ENCODE results near the gene LLCFC1. TPM values are rescaled to one million over a fixed set of nuclear protein-coding genes. Genes with fewer than 3 reads are reported as not detected.

LLCFC1 gene
- total and polyA plus RNA-seq, 2 donors from 2014 or later = not detected

GRCh38 chr7:142940966-142941535 is 1.8 kb downstream of the LLCFC1 start:
- TF ChIP-seq CTCF (IDR thresholded peaks at IDR 0.05; ENCODE audit: borderline replicate concordance, extremely low read depth, insufficient read depth) = no peak
- H3K27ac ChIP-seq (ENCODE audit: low read depth in 2 of 2, low read length in 2 of 2) = no peak overlapping the region
- no peaks in the 10 kb centered on the region for H3K36me3 ChIP-seq (ENCODE audit: control insufficient read depth in 2 of 3, insufficient read depth in 3 of 3, low read length in 3 of 3)
- FAIRE-seq (no peak), DNase-seq (no peak)
- intact Hi-C loops (cut with DNase I) = no loop called here
- H3K4me1 ChIP-seq (ENCODE audit: control insufficient read depth in 2 of 3, insufficient read depth in 2 of 3, low read depth in 1 of 3, low read length in 3 of 3) = peaks cover 0 to 2% (median 0%) of the 10 kb centered on the region in 3 donors
- no peak overlapping the region for H3K4me3 ChIP-seq (ENCODE audit: low read length in 3 of 3)
- no peak overlapping the region for H3K9ac ChIP-seq (ENCODE audit: low read length in 3 of 3)
- no peaks in the 10 kb centered on the region for H3K9me3 ChIP-seq (ENCODE audit: control insufficient read depth in 2 of 3, insufficient read depth in 1 of 3, low read length in 3 of 3)
- H3K27me3 ChIP-seq (ENCODE audit: control insufficient read depth, insufficient read depth, low read length) = no peaks in the 10 kb centered on the region

- no peaks in the 10 kb centered on the region for H3K36me3 ChIP-seq (ENCODE audit: control insufficient read depth in 2 of 3, insufficient read depth in 3 of 3, low read length in 3 of 3)
- intact Hi-C loops (cut with DNase I) = no loop called here
- no peak for TF ChIP-seq CTCF (IDR thresholded peaks at IDR 0.05; ENCODE audit: borderline replicate concordance, extremely low read depth, insufficient read depth)
- H3K27me3 ChIP-seq (ENCODE audit: control insufficient read depth, insufficient read depth, low read length) = no peaks in the 10 kb centered on the region
- FAIRE-seq (no peak), DNase-seq (no peak)
- no peak overlapping the region for H3K27ac ChIP-seq (ENCODE audit: low read depth in 2 of 2, low read length in 2 of 2)
- peaks cover 0 to 2% (median 0%) of the 10 kb centered on the region in 3 donors for H3K4me1 ChIP-seq (ENCODE audit: control insufficient read depth in 2 of 3, insufficient read depth in 2 of 3, low read depth in 1 of 3, low read length in 3 of 3)
- no peaks in the 10 kb centered on the region for H3K9me3 ChIP-seq (ENCODE audit: control insufficient read depth in 2 of 3, insufficient read depth in 1 of 3, low read length in 3 of 3)
- H3K4me3 ChIP-seq (ENCODE audit: low read length in 3 of 3) = no peak overlapping the region
- no peak overlapping the region for H3K9ac ChIP-seq (ENCODE audit: low read length in 3 of 3)
Measured at GRCh38 chr7:142941541-142941940, 2.3 kb downstream of the LLCFC1 start.

GRCh38 chr7:142942746-142943145 is 3.5 kb downstream of the LLCFC1 start:
- no peak overlapping the region for H3K4me3 ChIP-seq (ENCODE audit: low read length in 3 of 3)
- H3K27me3 ChIP-seq (ENCODE audit: control insufficient read depth, insufficient read depth, low read length) = no peaks in the 10 kb centered on the region
- no peaks in the 10 kb centered on the region for H3K9me3 ChIP-seq (ENCODE audit: control insufficient read depth in 2 of 3, insufficient read depth in 1 of 3, low read length in 3 of 3)
- no peak overlapping the region for H3K27ac ChIP-seq (ENCODE audit: low read depth in 2 of 2, low read length in 2 of 2)
- DNase-seq = no peak
- no peak for TF ChIP-seq CTCF (IDR thresholded peaks at IDR 0.05; ENCODE audit: borderline replicate concordance, extremely low read depth, insufficient read depth)
- FAIRE-seq = no peak
- intact Hi-C loops (cut with DNase I) = no loop called here
- no peak overlapping the region for H3K9ac ChIP-seq (ENCODE audit: low read length in 3 of 3)
- H3K4me1 ChIP-seq (ENCODE audit: control insufficient read depth in 2 of 3, insufficient read depth in 2 of 3, low read depth in 1 of 3, low read length in 3 of 3) = peaks cover 0 to 2% (median 0%) of the 10 kb centered on the region in 3 donors
- H3K36me3 ChIP-seq (ENCODE audit: control insufficient read depth in 2 of 3, insufficient read depth in 3 of 3, low read length in 3 of 3) = no peaks in the 10 kb centered on the region

Data from kidney (tissue), 14 donors.